Stimulated activated CD4-positive, alpha-beta T cell treated with anti-CD3 and anti-CD28 coated beads, Interleukin-1b, Interleukin-23, amount 100 ng/mL, for 48 hours (primary cell): ENCODE data around the gene SPATA31A5.
"Not testable (repeated sequence)": the region's sequence is repeated elsewhere in the genome, so short reads cannot be mapped to it uniquely, and the experiment has no call there.

ENCODE experiments used
- DNase-seq: peaks from one replicate; pipeline ENCODE4 v3.0.0-alpha.2; 2020

Gene SPATA31A5

DNA sequence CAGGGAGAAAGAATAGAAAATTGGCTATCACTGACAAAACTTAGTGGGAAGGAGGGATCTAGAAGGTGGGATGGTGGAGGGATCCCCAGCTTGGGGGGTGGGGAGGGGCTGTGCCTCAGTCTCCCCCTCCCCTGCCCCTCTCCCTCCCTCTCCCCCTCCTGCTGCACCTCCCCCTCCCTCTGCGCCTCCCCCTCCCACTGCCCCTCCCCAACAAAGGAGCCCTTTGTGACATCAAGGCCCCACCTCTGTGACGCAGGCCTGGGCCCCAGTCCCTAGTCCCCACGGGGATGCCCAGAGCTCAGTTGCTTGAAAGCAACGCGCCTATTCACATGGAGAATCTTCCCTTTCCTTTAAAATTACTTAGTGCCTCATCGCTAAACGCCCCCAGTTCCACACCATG, at the start of gene SPATA31A5:
Gene SPATA31A5, plus strand, starts transcription at position 301 of the 400 bp plus-strand sequence. Its CDS starts 29 bp downstream, at position 330.
- DNase-seq = not testable (repeated sequence)

DNA sequence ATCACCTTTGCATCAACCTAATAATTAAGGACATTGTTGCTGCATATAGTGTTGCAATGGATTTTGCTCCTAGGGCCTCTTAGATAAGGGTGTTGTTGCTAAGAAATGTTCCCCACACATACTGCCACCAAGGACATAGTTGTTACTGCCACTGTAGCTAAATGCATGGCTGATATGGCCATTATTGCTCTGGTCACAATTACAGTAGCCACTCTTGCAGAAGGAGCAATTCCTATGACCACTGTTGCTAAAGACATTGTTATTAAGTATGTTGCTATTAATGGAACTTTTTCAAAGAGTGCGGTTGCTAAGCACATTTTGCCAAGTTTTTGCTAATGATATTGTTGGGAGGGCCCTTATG, 48.8 kb downstream of the SPATA31A5 start:
- not testable (repeated sequence) for DNase-seq

- not testable (repeated sequence) for DNase-seq
Observed at GRCh38 chr9:60966382-60966781, 52.2 kb downstream of the SPATA31A5 start.
